Transverse colon (tissue), 4 donors: ENCODE data around the gene CNGA2. TPM values are rescaled to one million over a fixed set of nuclear protein-coding genes. Genes with fewer than 3 reads are reported as not detected.

Experiments
- DNase-seq: peaks from one replicate; pipeline ENCODE4 v3.0.0-alpha.2; 2019
- H3K27ac ChIP-seq, 4 donors: fragments of 200-600 bp; sonication (generic); 2 replicates each; pipeline ENCODE4 v1.5.1; 2016 to 2018; ENCODE audit warnings: inconsistent platforms in 4 of 4
- H3K27me3 ChIP-seq: fragments of 200-600 bp; sonication (generic); 2 replicates; pipeline ENCODE4 v1.5.1; 2017; ENCODE audit warnings: inconsistent platforms
- H3K36me3 ChIP-seq, 4 donors: fragments of 200-600 bp; sonication (generic); 2 replicates each; pipeline ENCODE4 v1.5.1; 2017 to 2019; ENCODE audit warnings: inconsistent platforms in 4 of 4
- H3K4me1 ChIP-seq, 4 donors: fragments of 200-600 bp; sonication (generic); 2 replicates each; pipeline ENCODE4 v1.5.1; 2017 to 2020; ENCODE audit warnings: inconsistent platforms in 4 of 4
- H3K4me3 ChIP-seq, 4 donors: fragments of 200-600 bp; sonication (generic); 1 replicate in 1 of 4; 2 replicates in 3 of 4; pipeline versions ENCODE4 v1.5.1 to v1.6.1; 2017 to 2019; ENCODE audit warnings: inconsistent platforms in 4 of 4
- H3K9me3 ChIP-seq, 2 donors: fragments of 200-600 bp; sonication (generic); 2 replicates each; pipeline ENCODE4 v1.5.1; 2017 to 2019; ENCODE audit warnings: inconsistent platforms in 2 of 2
- CTCF ChIP-seq, 5 experiments: fragments of 200-600 bp in 3 of 5; fragments of 450-650 bp in 2 of 5; sonication (generic) in 3 of 5; IDR thresholded peaks; 1 replicate in 2 of 5; 2 replicates in 3 of 5; pipeline ENCODE4 v1.5.1; 2016 to 2017; ENCODE audit warnings: antibody characterized with exemption in 5 of 5, inconsistent platforms in 3 of 5, mild to moderate bottlenecking in 2 of 5, moderate library complexity in 1 of 5
- EP300 ChIP-seq: sonication (generic); formaldehyde crosslinking; IDR thresholded peaks from one replicate; pipeline ENCODE4 v1.6.1; 2017; ENCODE audit warnings: antibody characterized with exemption, low read depth
- POLR2A ChIP-seq: fragments of 450-650 bp; IDR thresholded peaks from one replicate; pipeline ENCODE4 v1.6.1; 2016; ENCODE audit warnings: antibody characterized with exemption, mild to moderate bottlenecking, moderate library complexity
- POLR2AphosphoS5 ChIP-seq, 3 donors: sonication (generic); formaldehyde crosslinking; IDR thresholded peaks; one replicate each; pipeline ENCODE4 v1.6.1; 2016; ENCODE audit warnings: antibody characterized with exemption in 3 of 3
- whole genome bisulfite sequencing, 2 donors: methylation state at CpG; one replicate each; pipeline ENCODE4 v1.1.5; 2018; ENCODE audit warnings: low coverage in 1 of 2; 5-methylcytosine and 5-hydroxymethylcytosine counted together
- in situ Hi-C, 4 donors: fragments of 200-750 bp; cut with MboI; loops; one replicate each; pipeline versions ENCODE4 v1.15.0 to v1.15.1; 2017; ENCODE audit warnings: low sequenced_read_pairs in 3 of 4, low pct_ligation_motif_present in 1 of 4, low pct_unique_long_range_greater_than_20kb in 1 of 4
- intact Hi-C: fragments of 100-400 bp; cut with DNase I; formaldehyde crosslinking; loops from one replicate; pipeline ENCODE4 v1.15.1; 2023; ENCODE audit warnings: low total_unique reads
- total RNA-seq, 4 donors: library from RNA; depleted of rRNA; stranded (reverse); fragments of >200 nt; gene quantifications; one replicate each; pipeline ENCODE4 v1.1.0, GENCODE V29; 2016

The CNGA2 gene
- not detected for total RNA-seq

GRCh38 chrX:151734446-151734845, at the start of gene CNGA2:
TSS of gene CNGA2 (plus strand) at chrX:151734746. CDS start at chrX:151738484, 3,738 bp downstream.
- H3K4me1 ChIP-seq = no peaks in the 10 kb centered on the region
- TF ChIP-seq CTCF (IDR thresholded peaks at IDR 0.05) (no peak), POLR2AphosphoS5 (IDR thresholded peaks at IDR 0.05) (no peak), POLR2A (no peak), EP300 (no peak)
- H3K9me3 ChIP-seq = no peaks in the 10 kb centered on the region
- 54% methylated on average over 4 of the region's 4 CpGs; no CpG with 5 or more reads in 1 of the 2 donors for WGBS, 2 donors
- H3K4me3 ChIP-seq = no peak within 1 kb of the TSS
- H3K36me3 ChIP-seq = no peaks in the 10 kb centered on the region
- in situ Hi-C loops (loop anchor here in 2 of 4 donors (25.0 kb wide), 2 partner anchors 903 to 1078 kb away; partner anchors contain the start of gene GABRQ (in 2 of the 2)), intact Hi-C loops (no loop called here)
- no peak for DNase-seq
- H3K27ac ChIP-seq = no peak within 1 kb of the TSS
- no peaks in the 10 kb centered on the region for H3K27me3 ChIP-seq

- no peak overlapping the region for H3K27ac ChIP-seq
- in situ Hi-C loops (loop anchor here in 1 of 4 donors (25.0 kb wide), 1 partner anchor 525 kb away; no protein-coding TSS in a partner anchor), intact Hi-C loops (no loop called here)
- DNase-seq = no peak
- H3K4me1 ChIP-seq = no peaks in the 10 kb centered on the region
- no peaks in the 10 kb centered on the region for H3K36me3 ChIP-seq
- no peaks in the 10 kb centered on the region for H3K27me3 ChIP-seq
- no peaks in the 10 kb centered on the region for H3K9me3 ChIP-seq
- TF ChIP-seq POLR2A (no peak), EP300 (no peak), CTCF (IDR thresholded peaks at IDR 0.05) (no peak), POLR2AphosphoS5 (IDR thresholded peaks at IDR 0.05) (no peak)
- no peak overlapping the region for H3K4me3 ChIP-seq
Observed at GRCh38 chrX:151687635-151688034, 46.9 kb upstream of the CNGA2 start.

- intact Hi-C loops (no loop called here), in situ Hi-C loops (loop anchor here in 1 of 4 donors (25.0 kb wide), 1 partner anchor 526 kb away; no protein-coding TSS in a partner anchor)
- no peaks in the 10 kb centered on the region for H3K27me3 ChIP-seq
- H3K4me3 ChIP-seq = no peak overlapping the region
- no peak overlapping the region for H3K27ac ChIP-seq
- H3K4me1 ChIP-seq = no peaks in the 10 kb centered on the region
- no peak for DNase-seq
- no peaks in the 10 kb centered on the region for H3K9me3 ChIP-seq
- no peaks in the 10 kb centered on the region for H3K36me3 ChIP-seq
- TF ChIP-seq EP300 = no peak
- TF ChIP-seq CTCF (IDR thresholded peaks at IDR 0.05) = no peak
- no peak for TF ChIP-seq POLR2AphosphoS5 (IDR thresholded peaks at IDR 0.05)
- no peak for TF ChIP-seq POLR2A
Observed at GRCh38 chrX:151688695-151689094, 45.9 kb upstream of the CNGA2 start.

GRCh38 chrX:151692825-151693224, 41.7 kb upstream of the CNGA2 start:
- no peak overlapping the region for H3K27ac ChIP-seq
- in situ Hi-C loops = loop anchor here in 1 of 4 donors (25.0 kb wide), 1 partner anchor 531 kb away; no protein-coding TSS in a partner anchor
- TF ChIP-seq CTCF (IDR thresholded peaks at IDR 0.05) (no peak), POLR2AphosphoS5 (IDR thresholded peaks at IDR 0.05) (no peak), EP300 (no peak), POLR2A (no peak)

More at GRCh38 chrX:151692825-151693224, 41.7 kb upstream of the CNGA2 start:
- DNase-seq = no peak
- 89% methylated on average over 6 of the region's 6 CpGs; no CpG with 5 or more reads in 1 of the 2 donors for WGBS, 2 donors
- intact Hi-C loops = no loop called here
- Histone ChIP-seq H3K9me3 (no peaks in the 10 kb centered on the region), H3K4me3 (no peak overlapping the region), H3K4me1 (no peaks in the 10 kb centered on the region), H3K27me3 (peaks cover 6% of the 10 kb centered on the region), H3K36me3 (no peaks in the 10 kb centered on the region)
